Prostate gland (tissue), 2 donors: ENCODE results near the gene FLT4. TPM values are rescaled to one million over a fixed set of nuclear protein-coding genes. Genes with fewer than 3 reads are reported as not detected.
"Not testable (repeated sequence)": the region's sequence is repeated elsewhere in the genome, so short reads cannot be mapped to it uniquely, and the experiment has no call there.

Source experiments
- DNase-seq: peaks from one replicate; pipeline ENCODE4 v3.0.0-alpha.2; 2019; ENCODE audit warnings: low spot score
- H3K27ac ChIP-seq, 2 donors: fragments of 200-600 bp; sonication (generic); 2 replicates each; pipeline ENCODE4 v1.5.1; 2017 to 2019
- H3K27me3 ChIP-seq: fragments of 200-600 bp; sonication (generic); replicated peaks from 2 replicates; pipeline ENCODE4 v1.5.1; 2019; ENCODE audit not compliant: insufficient read depth
- H3K36me3 ChIP-seq, 2 donors: fragments of 200-600 bp; sonication (generic); 1 replicate in 1 of 2; 2 replicates in 1 of 2; pipeline versions ENCODE4 v1.5.1 to v1.8.1; 2017 to 2019
- H3K4me1 ChIP-seq: fragments of 200-600 bp; sonication (generic); replicated peaks from 2 replicates; pipeline ENCODE4 v1.5.1; 2019
- H3K4me3 ChIP-seq, 2 donors: fragments of 200-600 bp; sonication (generic); 2 replicates each; pipeline ENCODE4 v1.5.1; 2017 to 2019
- H3K9me3 ChIP-seq: fragments of 200-600 bp; sonication (generic); 2 replicates; pipeline ENCODE4 v1.5.1; 2017
- CTCF ChIP-seq, 4 experiments: fragments of 200-600 bp in 2 of 4; fragments of 450-650 bp in 2 of 4; sonication (generic) in 2 of 4; IDR thresholded peaks; 1 replicate in 3 of 4; 2 replicates in 1 of 4; pipeline ENCODE4 v1.5.1; 2016 to 2019; ENCODE audit warnings: antibody characterized with exemption in 4 of 4, mild to moderate bottlenecking in 2 of 4, moderate library complexity in 2 of 4
- POLR2A ChIP-seq: fragments of 450-650 bp; IDR thresholded peaks from one replicate; pipeline ENCODE4 v1.6.1; 2016; ENCODE audit warnings: antibody characterized with exemption, mild to moderate bottlenecking
- POLR2AphosphoS5 ChIP-seq: sonication (generic); formaldehyde crosslinking; IDR thresholded peaks from one replicate; pipeline ENCODE4 v1.6.1; 2017; ENCODE audit warnings: antibody characterized with exemption
- WGBS: methylation state at CpG from one replicate; pipeline ENCODE4 v1.1.5; 2018; 5-methylcytosine and 5-hydroxymethylcytosine counted together
- intact Hi-C: fragments of 100-400 bp; cut with DNase I; formaldehyde crosslinking; loops from one replicate; pipeline ENCODE4 v1.14.2; 2022
- total RNA-seq, 2 donors: library from RNA; depleted of rRNA; stranded (reverse); fragments of >200 nt; gene quantifications; one replicate each; pipeline ENCODE4 v1.1.0, GENCODE V29; 2016

Gene FLT4
- total RNA-seq, 2 donors from 2014 or later: 2.9 to 20.6 TPM

DNA sequence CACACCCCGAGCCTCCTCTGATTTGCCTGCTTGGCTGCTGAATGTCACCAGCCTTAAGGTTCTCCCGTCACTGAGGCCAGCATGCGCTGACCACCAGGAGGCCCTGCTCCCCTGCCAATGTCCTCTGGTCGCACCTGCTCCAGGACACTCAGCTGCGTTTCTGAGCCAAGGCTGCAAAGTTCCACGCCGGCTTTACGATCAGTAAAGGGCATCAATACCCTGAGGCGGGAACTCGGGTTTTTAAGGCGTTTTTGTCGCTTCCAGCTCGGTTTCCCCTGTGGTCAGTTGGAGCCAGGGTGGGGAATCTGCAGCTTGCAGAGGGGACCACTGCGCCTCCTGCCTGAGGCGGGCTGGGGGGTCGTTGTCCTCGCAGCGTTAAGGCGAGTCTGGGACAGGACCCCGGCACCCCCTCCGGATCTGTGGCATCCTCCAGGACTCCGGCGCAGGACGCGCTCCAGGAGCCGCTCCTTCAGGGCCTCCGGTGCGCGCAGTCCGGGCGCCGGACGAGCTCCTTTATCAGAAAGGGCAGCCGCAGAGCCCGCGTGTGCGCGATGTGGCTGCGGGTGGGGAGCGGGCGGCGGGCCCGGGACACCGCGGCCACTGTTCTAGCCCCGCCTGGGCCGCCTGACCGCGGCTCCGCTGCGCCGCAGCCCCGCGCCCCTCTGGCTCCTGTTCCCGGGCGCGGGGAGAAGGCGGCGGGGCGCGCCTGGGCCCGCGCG lies 24.1 kb upstream of the FLT4 start:
- H3K27me3 ChIP-seq: peaks cover 6% of the 10 kb centered on the region
- no peaks in the 10 kb centered on the region for H3K4me1 ChIP-seq
- H3K9me3 ChIP-seq: no peaks in the 10 kb centered on the region
- H3K36me3 ChIP-seq: no peaks in the 10 kb centered on the region
- no peak for DNase-seq
- H3K27ac ChIP-seq: no peak overlapping the region
- intact Hi-C loops: no loop called here
- peak overlapping the region in 1 of 2 donors; percentile 11 for H3K4me3 ChIP-seq
- TF ChIP-seq CTCF (IDR thresholded peaks at IDR 0.05) (no peak), POLR2AphosphoS5 (no peak), POLR2A (no peak)
- 26% methylated on average over 13 of the region's 64 CpGs for WGBS

DNA sequence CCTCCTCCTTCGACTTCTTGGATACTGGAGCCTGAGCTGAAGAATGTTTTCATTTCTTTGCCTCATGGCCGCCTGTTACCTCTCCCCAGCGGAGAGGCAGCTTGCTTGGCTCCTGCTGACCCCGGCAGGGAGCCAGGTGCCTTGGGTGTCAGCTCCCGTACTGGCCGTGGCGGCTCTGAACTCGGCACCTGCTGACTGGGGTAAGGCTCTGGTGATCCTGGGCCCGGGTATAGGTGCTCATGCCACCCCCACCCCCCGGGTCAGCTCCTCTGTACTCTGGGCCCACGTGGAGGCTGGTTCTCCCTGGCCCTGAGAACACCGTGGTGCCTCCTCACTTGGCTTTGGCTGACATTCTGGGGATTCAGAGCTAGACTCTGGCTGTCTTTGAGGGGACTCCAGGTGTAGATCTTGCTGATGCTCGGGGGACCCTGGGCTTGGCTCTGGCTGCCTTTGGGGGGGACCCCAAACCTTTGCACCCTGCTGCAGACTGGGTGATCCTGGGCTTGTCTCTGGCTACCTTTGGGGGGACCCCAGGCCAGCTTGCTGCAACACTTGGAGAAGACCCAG lies 22.6 kb upstream of the FLT4 start:
- H3K27ac ChIP-seq, H3K36me3 ChIP-seq, H3K27me3 ChIP-seq, H3K9me3 ChIP-seq, H3K4me3 ChIP-seq, intact Hi-C loops, H3K4me1 ChIP-seq, DNase-seq: not testable (repeated sequence)
- 83% methylated on average over 13 of the region's 13 CpGs for WGBS

DNA sequence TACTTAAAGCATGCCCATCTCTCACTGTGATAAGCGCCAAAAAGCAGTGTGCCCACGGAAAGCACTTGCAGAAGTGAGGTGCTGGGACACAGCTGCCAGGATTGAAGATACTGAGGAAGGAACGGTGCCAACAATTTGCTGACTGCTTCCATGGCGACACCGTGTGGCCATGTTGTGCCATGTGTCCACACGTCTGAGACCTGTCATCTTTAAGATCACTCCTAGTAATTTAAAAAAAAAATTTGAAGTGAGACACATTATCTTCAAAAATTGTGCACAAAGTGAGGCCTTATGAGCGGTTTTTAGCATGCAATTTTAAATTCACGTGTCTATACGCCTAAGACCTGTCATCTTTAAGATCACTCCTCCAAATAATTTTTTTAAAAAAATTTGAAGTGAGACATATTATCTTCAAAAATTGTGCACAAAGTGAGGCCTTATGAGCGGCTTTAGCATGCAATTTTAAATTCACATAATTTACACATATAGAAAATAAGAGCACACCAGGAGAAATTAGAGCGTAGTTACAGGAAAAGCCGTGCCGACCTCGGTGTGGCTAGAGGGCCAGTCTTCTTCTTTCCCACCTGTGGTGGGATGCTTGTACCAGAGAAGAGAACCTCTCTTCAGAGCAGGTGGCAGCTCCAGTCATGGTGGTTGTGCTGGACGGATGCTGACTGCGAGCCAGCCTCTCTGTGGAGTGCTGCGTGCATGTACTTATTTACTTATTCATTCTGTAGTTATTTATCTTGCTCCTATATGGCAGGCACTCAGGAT lies 21.4 kb upstream of the FLT4 start:
- H3K9me3 ChIP-seq: no peaks in the 10 kb centered on the region
- H3K36me3 ChIP-seq: no peaks in the 10 kb centered on the region
- H3K4me3 ChIP-seq: no peak overlapping the region
- no peak for TF ChIP-seq POLR2A
- peak; percentile 8 to 53 (median 47) for TF ChIP-seq CTCF (IDR thresholded peaks at IDR 0.05)
- TF ChIP-seq POLR2AphosphoS5: peak; percentile 6
- DNase-seq: peak; percentile 47
- H3K27me3 ChIP-seq: peaks cover 6% of the 10 kb centered on the region
- 41% methylated on average over 17 of the region's 17 CpGs for WGBS
- no peak overlapping the region for H3K27ac ChIP-seq
- H3K4me1 ChIP-seq: no peaks in the 10 kb centered on the region
- intact Hi-C loops: no loop called here

DNA sequence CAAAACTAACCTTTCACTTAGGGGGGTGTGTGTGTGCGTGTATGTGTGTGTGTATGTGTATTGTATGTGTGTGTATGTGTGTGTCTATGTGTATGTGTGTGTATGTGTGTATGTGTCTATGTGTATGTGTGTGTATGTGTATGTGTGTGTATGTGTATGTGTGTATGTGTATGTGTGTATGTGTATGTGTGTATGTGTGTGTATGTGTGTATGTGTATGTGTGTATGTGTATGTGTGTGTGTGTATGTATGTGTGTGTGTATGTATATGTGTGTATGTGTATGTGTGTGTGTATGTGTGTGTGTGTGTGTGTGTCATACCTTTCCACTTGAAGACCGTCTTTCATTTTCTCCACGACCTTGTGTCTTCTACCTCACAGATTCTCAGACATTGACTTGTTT lies 20.8 kb upstream of the FLT4 start:
- Histone ChIP-seq H3K27me3 (peaks cover 6% of the 10 kb centered on the region), H3K4me1 (no peaks in the 10 kb centered on the region), H3K4me3 (no peak overlapping the region), H3K9me3 (no peaks in the 10 kb centered on the region), H3K36me3 (no peaks in the 10 kb centered on the region), H3K27ac (no peak overlapping the region)
- TF ChIP-seq CTCF (IDR thresholded peaks at IDR 0.05) (no peak), POLR2A (no peak), POLR2AphosphoS5 (no peak)
- no peak for DNase-seq
- 64% methylated on average over 3 of the region's 3 CpGs for WGBS
- intact Hi-C loops: no loop called here

DNA sequence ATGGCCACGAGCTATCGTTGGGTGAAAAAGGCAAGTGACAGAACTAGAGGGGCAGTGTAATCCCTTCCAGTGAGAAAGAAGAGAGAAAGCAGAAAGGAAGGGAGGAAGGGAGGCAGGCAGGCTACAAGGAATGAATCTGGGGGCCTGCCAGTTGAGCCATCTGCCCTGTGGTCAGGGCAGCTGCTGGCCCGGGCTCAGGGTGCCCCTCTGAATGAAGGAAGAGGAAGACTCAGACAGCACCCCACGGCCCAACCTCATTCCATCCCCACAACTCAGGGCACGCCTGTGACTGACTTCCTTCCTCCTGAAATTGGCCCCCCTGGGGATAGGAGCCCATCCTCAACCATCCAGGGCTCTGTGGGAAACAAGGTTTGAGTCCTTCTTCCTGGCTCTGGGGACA lies 20.3 kb upstream of the FLT4 start:
- TF ChIP-seq CTCF (IDR thresholded peaks at IDR 0.05): no peak
- no peak for TF ChIP-seq POLR2AphosphoS5
- TF ChIP-seq POLR2A: no peak
- no peak overlapping the region for H3K27ac ChIP-seq
- DNase-seq: no peak
- no peaks in the 10 kb centered on the region for H3K4me1 ChIP-seq
- 48% methylated on average over 5 of the region's 5 CpGs for WGBS
- peaks cover 6% of the 10 kb centered on the region for H3K27me3 ChIP-seq
- no peak overlapping the region for H3K4me3 ChIP-seq
- intact Hi-C loops: no loop called here
- no peaks in the 10 kb centered on the region for H3K9me3 ChIP-seq
- H3K36me3 ChIP-seq: no peaks in the 10 kb centered on the region
